Keratinocyte (primary cell): Measurements from ENCODE around the gene FRMD3.

Source experiments
- EZH2 ChIP-seq: IDR thresholded peaks from one replicate; pipeline ENCODE4 v1.6.1; 2012; ENCODE audit warnings: inconsistent platforms, mild to moderate bottlenecking, low read length, moderate library complexity
- TF ChIP-seq, protein P1 (sequence below), 3 experiments: IDR thresholded peaks in 1 of 3; conservative IDR thresholded peaks in 1 of 3; optimal IDR thresholded peaks in 1 of 3; 2 replicates in 2 of 3; 3 replicates in 1 of 3; pipeline versions ENCODE3 to v1.5.1; 2011; ENCODE audit warnings: low read length in 3 of 3, mild to moderate bottlenecking in 3 of 3, moderate library complexity in 2 of 3, control low read depth in 1 of 3, inconsistent platforms in 1 of 3; ENCODE audit not compliant: insufficient read depth in 2 of 3; ENCODE audit errors: extremely low read depth in 1 of 3

DNA sequence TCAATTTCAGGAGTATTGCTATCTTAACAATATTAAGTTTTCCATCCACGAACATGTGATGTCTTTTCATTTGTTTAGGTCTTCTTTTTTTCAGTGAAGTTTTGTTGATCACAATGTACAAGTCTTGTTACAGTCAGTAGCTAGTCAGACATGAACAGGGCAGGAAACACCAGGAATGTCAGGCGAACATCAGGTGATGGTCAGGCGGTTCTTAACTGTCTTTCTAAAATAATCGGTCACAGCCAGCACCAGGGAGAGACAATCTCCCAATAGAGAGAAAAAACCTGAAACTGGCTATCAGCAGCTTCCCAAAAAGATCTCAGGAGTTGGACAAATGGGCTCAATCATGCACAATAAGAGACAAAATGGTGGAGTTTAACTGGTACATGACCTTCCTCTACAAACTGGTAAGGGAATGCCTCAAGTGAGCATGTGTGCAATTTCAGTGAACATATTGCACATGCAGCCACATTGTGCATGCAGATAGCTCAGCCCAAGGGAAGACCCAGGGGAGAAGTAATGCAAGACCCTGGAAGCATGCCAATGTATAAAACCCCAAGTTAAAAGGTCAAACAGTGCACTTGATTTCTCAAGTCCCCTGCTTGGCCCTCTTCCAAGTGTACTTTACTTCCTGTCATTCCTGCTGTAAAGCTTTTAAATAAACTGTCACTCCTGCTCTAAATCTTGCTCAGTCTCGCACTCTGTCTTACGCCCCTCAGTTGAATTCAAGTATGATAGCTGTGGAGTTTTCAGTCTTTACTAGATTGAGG lies 299.1 kb downstream of the FRMD3 start:
- TF ChIP-seq, protein P1, sequence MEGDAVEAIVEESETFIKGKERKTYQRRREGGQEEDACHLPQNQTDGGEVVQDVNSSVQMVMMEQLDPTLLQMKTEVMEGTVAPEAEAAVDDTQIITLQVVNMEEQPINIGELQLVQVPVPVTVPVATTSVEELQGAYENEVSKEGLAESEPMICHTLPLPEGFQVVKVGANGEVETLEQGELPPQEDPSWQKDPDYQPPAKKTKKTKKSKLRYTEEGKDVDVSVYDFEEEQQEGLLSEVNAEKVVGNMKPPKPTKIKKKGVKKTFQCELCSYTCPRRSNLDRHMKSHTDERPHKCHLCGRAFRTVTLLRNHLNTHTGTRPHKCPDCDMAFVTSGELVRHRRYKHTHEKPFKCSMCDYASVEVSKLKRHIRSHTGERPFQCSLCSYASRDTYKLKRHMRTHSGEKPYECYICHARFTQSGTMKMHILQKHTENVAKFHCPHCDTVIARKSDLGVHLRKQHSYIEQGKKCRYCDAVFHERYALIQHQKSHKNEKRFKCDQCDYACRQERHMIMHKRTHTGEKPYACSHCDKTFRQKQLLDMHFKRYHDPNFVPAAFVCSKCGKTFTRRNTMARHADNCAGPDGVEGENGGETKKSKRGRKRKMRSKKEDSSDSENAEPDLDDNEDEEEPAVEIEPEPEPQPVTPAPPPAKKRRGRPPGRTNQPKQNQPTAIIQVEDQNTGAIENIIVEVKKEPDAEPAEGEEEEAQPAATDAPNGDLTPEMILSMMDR (optimal IDR thresholded peaks at IDR 0.05 in 1 of 3, IDR thresholded peaks at IDR 0.05 in 1 of 3, conservative IDR thresholded peaks at IDR 0.05 in 1 of 3; ENCODE audit: extremely low read depth in 1 of 3, insufficient read depth in 2 of 3, low read length in 3 of 3): no peak
- TF ChIP-seq EZH2: no peak
